Stimulated activated naive CD4-positive, alpha-beta T cell (primary cell): ENCODE data around the gene TGFB2.

Experiments
- DNase-seq, 6 experiments: peaks; one replicate each; lab custom pipeline; 2025; lab: John Stamatoyannopoulos, UW

TGFB2 gene

GRCh38 chr1:218462587-218462986 lies 117.5 kb downstream of the TGFB2 start:
- no peak for DNase-seq

- DNase-seq, result no peak
These were observed 118.3 kb downstream of the TGFB2 start for GRCh38 chr1:218463194-218464156.

GRCh38 chr1:218464871-218465270 lies 119.7 kb downstream of the TGFB2 start:
- DNase-seq, result no peak

- no peak for DNase-seq
These were observed 121.3 kb downstream of the TGFB2 start for GRCh38 chr1:218466341-218467010.

- no peak for DNase-seq
These were observed 122.3 kb downstream of the TGFB2 start for GRCh38 chr1:218467101-218468072.

GRCh38 chr1:218468711-218469110 lies 123.6 kb downstream of the TGFB2 start:
- DNase-seq, result no peak

- no peak for DNase-seq
These were observed 127.7 kb downstream of the TGFB2 start for GRCh38 chr1:218472885-218473284.

- DNase-seq, result no peak
These were observed 128.4 kb downstream of the TGFB2 start for GRCh38 chr1:218473522-218473921.

- DNase-seq, result no peak
These were observed 129.0 kb downstream of the TGFB2 start for GRCh38 chr1:218474128-218474527.

- DNase-seq, result no peak
These were observed 130.1 kb downstream of the TGFB2 start for GRCh38 chr1:218475275-218475674.

GRCh38 chr1:218475699-218476098 lies 130.6 kb downstream of the TGFB2 start:
- DNase-seq, result no peak

GRCh38 chr1:218476385-218476784 lies 131.2 kb downstream of the TGFB2 start:
- DNase-seq, result no peak

- no peak for DNase-seq
These were observed 133.2 kb downstream of the TGFB2 start for GRCh38 chr1:218478336-218478735.

- no peak for DNase-seq
These were observed 134.4 kb downstream of the TGFB2 start for GRCh38 chr1:218479436-218480115.

- no peak for DNase-seq
These were observed 135.0 kb downstream of the TGFB2 start for GRCh38 chr1:218480137-218480536.

- no peak for DNase-seq
These were observed 135.5 kb downstream of the TGFB2 start for GRCh38 chr1:218480588-218481099.

- no peak for DNase-seq
These were observed 136.1 kb downstream of the TGFB2 start for GRCh38 chr1:218481116-218481775.

- no peak for DNase-seq
These were observed 137.5 kb downstream of the TGFB2 start for GRCh38 chr1:218482683-218483082.

GRCh38 chr1:218485241-218485928 lies 140.2 kb downstream of the TGFB2 start:
- DNase-seq, result no peak

GRCh38 chr1:218488531-218488930 lies 143.4 kb downstream of the TGFB2 start:
- DNase-seq, result no peak
